ENCODE measurements around the gene STAC3. TPM values are rescaled to one million over a fixed set of nuclear protein-coding genes. Genes with fewer than 3 reads are reported as not detected.
"Not testable (repeated sequence)": the region's sequence is repeated elsewhere in the genome, so short reads cannot be mapped to it uniquely, and the experiment has no call there.

The STAC3 gene
- total RNA-seq, 4 donors from 2014 or later: 0.42 to 1.7 (median 1.2) TPM

DNA sequence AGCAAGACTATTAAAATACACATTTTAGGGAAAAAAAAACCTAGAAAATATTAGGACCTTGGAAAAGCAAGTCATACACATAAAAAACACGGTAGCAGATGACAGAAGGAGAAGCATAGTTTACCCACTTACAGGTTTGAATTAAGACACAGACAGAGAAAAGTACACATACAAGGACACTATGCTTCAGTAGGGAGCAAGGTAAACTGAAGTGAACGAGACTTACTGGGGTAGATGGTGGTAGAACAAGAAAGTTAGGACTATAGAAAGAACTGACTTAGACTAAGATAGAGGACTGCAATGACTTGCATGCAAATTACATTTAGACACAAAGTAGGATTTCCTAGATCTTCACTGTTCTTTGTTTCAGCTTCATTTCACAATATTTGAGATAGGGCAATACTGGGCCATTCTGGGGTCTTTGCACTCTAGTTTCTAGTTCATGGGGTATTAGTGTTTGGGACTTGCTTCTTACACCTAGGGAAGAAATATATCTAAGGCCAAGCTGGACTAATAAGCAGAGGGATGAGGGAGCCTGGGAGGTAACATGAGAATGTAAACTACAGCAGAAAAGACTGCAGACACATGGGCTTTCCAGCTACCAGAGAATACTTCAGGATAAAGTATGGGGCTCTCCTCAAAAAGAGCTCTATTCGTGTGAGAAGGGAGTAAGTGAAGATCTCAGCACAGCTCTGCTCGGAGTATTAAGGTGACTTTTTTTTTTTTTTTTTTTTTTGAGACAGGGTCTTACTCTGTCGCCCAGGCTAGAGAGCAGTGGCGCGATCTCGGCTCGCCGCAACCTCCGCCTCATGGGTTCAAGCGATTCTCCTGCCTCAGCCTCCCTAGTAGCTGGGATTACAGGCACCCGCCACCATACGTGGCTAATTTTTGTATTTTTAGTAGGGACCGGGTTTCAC is 27.7 kb upstream of the STAC3 start:
- H3K36me3 ChIP-seq: peaks cover 29 to 96% (median 70%) of the 10 kb centered on the region in 4 donors
- TF ChIP-seq, protein P1, sequence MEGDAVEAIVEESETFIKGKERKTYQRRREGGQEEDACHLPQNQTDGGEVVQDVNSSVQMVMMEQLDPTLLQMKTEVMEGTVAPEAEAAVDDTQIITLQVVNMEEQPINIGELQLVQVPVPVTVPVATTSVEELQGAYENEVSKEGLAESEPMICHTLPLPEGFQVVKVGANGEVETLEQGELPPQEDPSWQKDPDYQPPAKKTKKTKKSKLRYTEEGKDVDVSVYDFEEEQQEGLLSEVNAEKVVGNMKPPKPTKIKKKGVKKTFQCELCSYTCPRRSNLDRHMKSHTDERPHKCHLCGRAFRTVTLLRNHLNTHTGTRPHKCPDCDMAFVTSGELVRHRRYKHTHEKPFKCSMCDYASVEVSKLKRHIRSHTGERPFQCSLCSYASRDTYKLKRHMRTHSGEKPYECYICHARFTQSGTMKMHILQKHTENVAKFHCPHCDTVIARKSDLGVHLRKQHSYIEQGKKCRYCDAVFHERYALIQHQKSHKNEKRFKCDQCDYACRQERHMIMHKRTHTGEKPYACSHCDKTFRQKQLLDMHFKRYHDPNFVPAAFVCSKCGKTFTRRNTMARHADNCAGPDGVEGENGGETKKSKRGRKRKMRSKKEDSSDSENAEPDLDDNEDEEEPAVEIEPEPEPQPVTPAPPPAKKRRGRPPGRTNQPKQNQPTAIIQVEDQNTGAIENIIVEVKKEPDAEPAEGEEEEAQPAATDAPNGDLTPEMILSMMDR (IDR thresholded peaks at IDR 0.05): no peak
- no peak for TF ChIP-seq POLR2A (IDR thresholded peaks at IDR 0.05; ENCODE audit: low read depth)
- no peak for TF ChIP-seq EP300 (IDR thresholded peaks at IDR 0.05)
- no peak for TF ChIP-seq POLR2AphosphoS5 (IDR thresholded peaks at IDR 0.05)
- 95% methylated on average over 15 of the region's 15 CpGs for WGBS

DNA sequence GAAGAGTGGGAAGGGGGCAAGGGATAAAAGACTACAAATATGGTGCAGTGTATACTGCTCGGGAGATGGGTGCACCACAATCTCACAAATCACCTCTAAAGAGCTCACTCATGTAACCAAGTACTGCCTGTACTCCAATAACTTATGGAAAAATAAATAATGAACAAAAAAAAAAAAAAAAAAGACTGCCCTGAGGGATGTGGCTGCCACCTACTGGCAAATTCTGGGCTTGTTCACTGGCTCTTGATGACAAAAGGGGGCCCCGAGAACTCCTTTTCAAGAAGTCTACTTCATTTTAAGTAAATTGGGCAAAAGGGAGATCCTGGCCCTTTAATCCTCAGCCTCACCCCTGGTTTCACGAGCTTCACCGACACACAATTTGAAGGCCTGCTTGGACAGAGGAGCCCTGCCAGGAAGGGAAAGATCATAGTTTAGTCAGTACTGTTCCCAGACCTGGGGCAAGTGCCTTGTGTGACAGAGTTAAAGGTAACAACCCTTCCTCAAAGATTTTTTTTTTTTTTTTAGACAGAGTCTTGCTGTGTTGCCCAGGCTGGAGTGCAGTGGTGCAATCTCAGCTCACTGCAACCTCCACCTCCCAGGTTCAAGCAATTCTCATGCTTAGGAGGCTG is 26.1 kb upstream of the STAC3 start:
- Histone ChIP-seq H3K4me3 (no peak overlapping the region), H3K27me3 (no peaks in the 10 kb centered on the region), H3K4me1 (peaks cover 0 to 9% (median 7%) of the 10 kb centered on the region in 4 donors), H3K9me3 (no peaks in the 10 kb centered on the region), H3K36me3 (peaks cover 23 to 96% (median 61%) of the 10 kb centered on the region in 4 donors), H3K27ac (replicated peaks in 1 of 4) (no peak overlapping the region)
- intact Hi-C loops (cut with DNase I): no loop called here
- 86% methylated on average over 4 of the region's 4 CpGs for WGBS
- TF ChIP-seq, protein P1 (IDR thresholded peaks at IDR 0.05): peak in 2 of 3 experiments; percentile 19 to 28
- TF ChIP-seq POLR2A (IDR thresholded peaks at IDR 0.05; ENCODE audit: low read depth) (no peak), EP300 (IDR thresholded peaks at IDR 0.05) (no peak), POLR2AphosphoS5 (IDR thresholded peaks at IDR 0.05) (no peak)
- DNase-seq (ENCODE audit: extremely low spot score): no peak

More for the DNA sequence above, 27.7 kb upstream of the STAC3 start:
- Histone ChIP-seq H3K4me1 (peaks cover 0 to 9% (median 3%) of the 10 kb centered on the region in 4 donors), H3K4me3 (no peak overlapping the region), H3K27ac (replicated peaks in 1 of 4) (no peak overlapping the region), H3K27me3 (no peaks in the 10 kb centered on the region), H3K9me3 (no peaks in the 10 kb centered on the region)
- DNase-seq (ENCODE audit: extremely low spot score): no peak
- intact Hi-C loops (cut with DNase I): no loop called here

GRCh38 chr12:57276233-57276632 is 25.2 kb upstream of the STAC3 start:
- H3K9me3 ChIP-seq; H3K27me3 ChIP-seq; DNase-seq (ENCODE audit: extremely low spot score); H3K4me3 ChIP-seq; H3K4me1 ChIP-seq; H3K27ac ChIP-seq (replicated peaks in 1 of 4); intact Hi-C loops (cut with DNase I): not testable (repeated sequence)
- WGBS: 95% methylated on average over 6 of the region's 6 CpGs
- peaks cover 27 to 96% (median 56%) of the 10 kb centered on the region in 4 donors for H3K36me3 ChIP-seq

GRCh38 chr12:57273516-57273915 is 22.5 kb upstream of the STAC3 start:
- TF ChIP-seq POLR2AphosphoS5 (IDR thresholded peaks at IDR 0.05): no peak
- no peak for TF ChIP-seq EP300 (IDR thresholded peaks at IDR 0.05)
- Histone ChIP-seq H3K4me1 (peaks cover 0 to 8% (median 0%) of the 10 kb centered on the region in 4 donors), H3K36me3 (peaks cover 23 to 96% (median 49%) of the 10 kb centered on the region in 4 donors), H3K9me3 (no peaks in the 10 kb centered on the region), H3K27ac (replicated peaks in 1 of 4) (no peak overlapping the region), H3K4me3 (no peak overlapping the region), H3K27me3 (no peaks in the 10 kb centered on the region)
- intact Hi-C loops (cut with DNase I): no loop called here
- DNase-seq (ENCODE audit: extremely low spot score): no peak

- no peak for TF ChIP-seq EP300 (IDR thresholded peaks at IDR 0.05)
- no peak for TF ChIP-seq POLR2A (IDR thresholded peaks at IDR 0.05; ENCODE audit: low read depth)
- no peak for TF ChIP-seq POLR2AphosphoS5 (IDR thresholded peaks at IDR 0.05)
- TF ChIP-seq, protein P1 (IDR thresholded peaks at IDR 0.05): no peak
- no peak for DNase-seq (ENCODE audit: extremely low spot score)
- Histone ChIP-seq H3K27me3 (no peaks in the 10 kb centered on the region), H3K9me3 (no peaks in the 10 kb centered on the region), H3K4me1 (peaks cover 0 to 8% (median 0%) of the 10 kb centered on the region in 4 donors), H3K27ac (replicated peaks in 1 of 4) (no peak overlapping the region), H3K4me3 (no peak overlapping the region), H3K36me3 (peaks cover 31 to 96% (median 49%) of the 10 kb centered on the region in 4 donors)
- WGBS: 71% methylated on average over 7 of the region's 7 CpGs
- intact Hi-C loops (cut with DNase I): no loop called here
Observed at GRCh38 chr12:57272337-57273151, 21.6 kb upstream of the STAC3 start.
